Testis (tissue), 2 donors: ENCODE results near the gene HLA-A.
"Not testable (repeated sequence)": the region's sequence is repeated elsewhere in the genome, so short reads cannot be mapped to it uniquely, and the experiment has no call there.

Source experiments
- CTCF ChIP-seq, 3 experiments: fragments of 450-650 bp in 2 of 3; fragments of 200-600 bp in 1 of 3; sonication (generic) in 1 of 3; IDR thresholded peaks; one replicate each; pipeline ENCODE4 v1.5.1; 2016 to 2019; ENCODE audit warnings: antibody characterized with exemption in 3 of 3, mild to moderate bottlenecking in 2 of 3, moderate library complexity in 1 of 3
- POLR2A ChIP-seq: fragments of 450-650 bp; IDR thresholded peaks from one replicate; pipeline ENCODE4 v1.6.1; 2017; ENCODE audit warnings: antibody characterized with exemption, mild to moderate bottlenecking, moderate library complexity

- TF ChIP-seq CTCF (IDR thresholded peaks at IDR 0.05); POLR2A: not testable (repeated sequence)
Observed at GRCh38 chr6:29963697-29964096, 21.4 kb downstream of the HLA-A start.
